GM12878 (cell line): Measurements from ENCODE around the gene BMP2. TPM values are rescaled to one million over a fixed set of nuclear protein-coding genes. Genes with fewer than 3 reads are reported as not detected.

Source experiments
- ATAC-seq: fragments of 200-7000 bp; cut with Tn5 transposase; 3 replicates; pipeline ENCODE4 v1.9.1; 2020; ENCODE audit warnings: mild to moderate bottlenecking, moderate library complexity
- BruUV-seq: library from RNA; stranded (reverse); fragments of 400-500 nt; replicated peaks from 2 replicates; lab custom pipeline; 2021; lab: Mats Ljungman, UMichigan
- CTCF ChIA-PET: fragments of 300-600 bp; sonication (Branson Sonifier 250); formaldehyde crosslinking; extraction: SDS; loops from one replicate; lab custom pipeline; 2021; ENCODE audit warnings: inconsistent platforms; lab: Yijun Ruan, JAX
- POLR2A ChIA-PET: fragments of 350-600 bp; formaldehyde crosslinking; extraction: SDS; loops from one replicate; lab custom pipeline; 2021; ENCODE audit warnings: inconsistent platforms; lab: Charles Lee
- RAD21 ChIA-PET: fragments of 300-600 bp; sonication (Branson Sonifier 250); formaldehyde crosslinking; loops from one replicate; lab custom pipeline; 2023; ENCODE audit warnings: antibody characterized with exemption; ENCODE audit not compliant: unreplicated experiment; lab: Charles Lee
- SMC1A ChIA-PET: fragments of 300-600 bp; sonication (Branson Sonifier 250); formaldehyde crosslinking; loops from one replicate; lab custom pipeline; 2023; ENCODE audit not compliant: unreplicated experiment, uncharacterized antibody; lab: Charles Lee
- DNase-seq: peaks from one replicate; pipeline ENCODE4 v3.0.0-alpha.2; 2011; ENCODE audit warnings: low read depth, low spot score
- FAIRE-seq: peaks from 3 replicates; lab custom pipeline; 2011; peaks lifted over from hg19 to GRCh38; lab: Jason Lieb, UNC
- H2AFZ ChIP-seq: 2 replicates; pipeline ENCODE4 v1.6.0; 2011; ENCODE audit warnings: low read depth, low read length, control low read depth; ENCODE audit not compliant: control insufficient read depth
- H3K27ac ChIP-seq: 2 replicates; pipeline ENCODE4 v1.5.1; 2011; ENCODE audit warnings: control low read depth; ENCODE audit not compliant: control insufficient read depth, insufficient read depth
- H3K27me3 ChIP-seq, 2 experiments: replicated peaks in 1 of 2; 2 replicates each; pipeline versions ENCODE4 v1.6.0 to v1.6.1; 2011; ENCODE audit warnings: low read length in 1 of 2; ENCODE audit not compliant: control insufficient read depth in 2 of 2, insufficient read depth in 2 of 2
- H3K36me3 ChIP-seq, 2 experiments: 2 replicates each; pipeline ENCODE4 v1.5.1; 2011; ENCODE audit warnings: low read length in 1 of 2; ENCODE audit not compliant: control insufficient read depth in 2 of 2, insufficient read depth in 2 of 2
- H3K4me1 ChIP-seq: 2 replicates; pipeline ENCODE4 v1.6.1; 2011; ENCODE audit warnings: mild to moderate bottlenecking, low read length, moderate library complexity, mixed read lengths; ENCODE audit not compliant: control insufficient read depth, insufficient read depth
- H3K4me2 ChIP-seq: 2 replicates; pipeline ENCODE4 v1.6.0; 2011; ENCODE audit warnings: control low read depth; ENCODE audit not compliant: control insufficient read depth, insufficient read depth
- H3K4me3 ChIP-seq: fragments of 200-600 bp; sonication (generic); 2 replicates; pipeline ENCODE4 v1.5.1; 2016
- H3K79me2 ChIP-seq: 2 replicates; pipeline ENCODE4 v1.6.0; 2011; ENCODE audit warnings: low read length; ENCODE audit not compliant: control insufficient read depth, insufficient read depth
- H3K9ac ChIP-seq: 2 replicates; pipeline ENCODE4 v1.8.0; 2011; ENCODE audit warnings: low read length, control low read depth, mixed read lengths; ENCODE audit not compliant: control insufficient read depth, insufficient read depth
- H3K9me3 ChIP-seq: replicated peaks from 3 replicates; pipeline ENCODE4 v1.5.1; 2011; ENCODE audit warnings: mild to moderate bottlenecking, low read length; ENCODE audit not compliant: control insufficient read depth, insufficient read depth
- H4K20me1 ChIP-seq: 2 replicates; pipeline ENCODE4 v1.6.0; 2011; ENCODE audit not compliant: control insufficient read depth, insufficient read depth
- CTCF ChIP-seq, 3 experiments: IDR thresholded peaks in 2 of 3; conservative IDR thresholded peaks in 1 of 3; 2 replicates each; pipeline ENCODE4 v1.5.1; 2011; ENCODE audit warnings: low read depth in 3 of 3, low read length in 3 of 3, mild to moderate bottlenecking in 3 of 3, control low read depth in 2 of 3, moderate library complexity in 2 of 3, inconsistent platforms in 1 of 3, mixed read lengths in 1 of 3; ENCODE audit not compliant: control insufficient read depth in 2 of 3, insufficient read depth in 1 of 3; ENCODE audit errors: extremely low read depth in 1 of 3
- HDGF ChIP-seq: fragments of 450-650 bp; IDR thresholded peaks from 2 replicates; pipeline ENCODE4 v1.6.1; 2016; ENCODE audit warnings: antibody characterized with exemption
- IKZF1 ChIP-seq: fragments of 450-650 bp; conservative IDR thresholded peaks from 2 replicates; pipeline ENCODE4 v1.6.1; 2017; ENCODE audit warnings: antibody characterized with exemption, mild to moderate bottlenecking
- SMARCA5 ChIP-seq: fragments of 450-650 bp; IDR thresholded peaks from 2 replicates; pipeline ENCODE4 v1.6.1; 2017; ENCODE audit warnings: mild to moderate bottlenecking
- ZNF687 ChIP-seq: fragments of 450-650 bp; IDR thresholded peaks from 2 replicates; pipeline ENCODE4 v1.6.1; 2017; ENCODE audit warnings: mild to moderate bottlenecking, moderate library complexity
- WGBS: methylation state at CpG from one replicate; pipeline ENCODE4 v1.1.6; 2016; ENCODE audit warnings: low lambda C conversion rate; ENCODE audit not compliant: insufficient replicate concordance, insufficient coverage; ENCODE audit errors: missing lambda C conversion rate; 5-methylcytosine and 5-hydroxymethylcytosine counted together
- in situ Hi-C: fragments of 300-500 bp; cut with MboI; formaldehyde crosslinking; loops from 9 replicates; pipeline ENCODE4 v1.14.3; 2018; ENCODE audit warnings: mixed read lengths
- intact Hi-C: fragments of 100-400 bp; cut with micrococcal nuclease; formaldehyde crosslinking; loops from one replicate; pipeline ENCODE4 v1.14.2; 2022; ENCODE audit not compliant: unreplicated experiment
- polyA plus RNA-seq, 11 experiments: library from polyadenylated mRNA; depleted of rRNA in 4 of 11; unstranded in 6 of 11; stranded (reverse) in 5 of 11; fragments of >200 nt; fragmentation: Nextera tagmentation in 4 of 11; fragmentation: Illumina TruSeq in 1 of 11; extraction: Ambion mirVana in 4 of 11; extraction: Trizol in 1 of 11; gene quantifications; 1 replicate in 1 of 11; 2 replicates in 10 of 11; pipeline versions ENCODE4 v1.2.1 to v1.2.3, GENCODE V29; 2011 to 2016; ENCODE audit warnings: inconsistent platforms in 2 of 11, missing spikeins in 2 of 11, low read depth in 1 of 11
- total RNA-seq, 4 experiments: library from RNA; depleted of rRNA in 3 of 4; stranded (reverse); fragments of >200 nt in 3 of 4; fragmentation: Illumina TruSeq in 1 of 4; extraction: Trizol in 1 of 4; gene quantifications; 2 replicates each; pipeline versions ENCODE4 v1.2.1 to v1.2.3, GENCODE V29; 2013 to 2021

The BMP2 gene
- total and polyA plus RNA-seq, 10 of the 15 experiments (the other 5 are each of a cell fraction or from before 2014, with no cell fraction given) = 0.35 to 3.2 (median 0.71) TPM

- BruUV-seq = no TSS peak
- Histone ChIP-seq H3K79me2 (no peaks in the 10 kb centered on the region), H3K4me2 (no peak overlapping the region), H3K4me3 (no peak overlapping the region), H3K4me1 (no peaks in the 10 kb centered on the region), H2AFZ (no peak overlapping the region), H3K27me3 (no peaks in the 10 kb centered on the region; a peak in 1 of 4 replicates), H3K27ac (no peak overlapping the region), H3K9ac (no peak overlapping the region), H4K20me1 (no peaks in the 10 kb centered on the region), H3K9me3 (no peaks in the 10 kb centered on the region), H3K36me3 (no peaks in the 10 kb centered on the region)
- POLR2A ChIA-PET = interaction anchor here (0.6 to 1.3 kb wide), 6 partner anchors 9 to 255 kb away, joined by 3 to 5 read pairs (median 3); no protein-coding TSS in a partner anchor
- FAIRE-seq = no peak
- no peak for DNase-seq
- 0% methylated on average over 1 of the region's 1 CpG for WGBS
- intact Hi-C loops (loop anchor here (1.0 to 5.0 kb wide), 7 partner anchors 62 to 1893 kb away; partner anchors contain the start of gene BMP2), in situ Hi-C loops (loop anchor here (10.0 kb wide), 1 partner anchor 1025 kb away; no protein-coding TSS in a partner anchor)
- ATAC-seq = peak; percentile 85
- SMC1A ChIA-PET = interaction anchor here (0.7 to 4.1 kb wide), 36 partner anchors 8 to 456 kb away, joined by 3 to 54 read pairs (median 4); no protein-coding TSS in a partner anchor
- RAD21 ChIA-PET = interaction anchor here (0.7 to 5.2 kb wide), 30 partner anchors 8 to 456 kb away, joined by 3 to 33 read pairs (median 4); partner anchors contain the start of gene BMP2
- TF ChIP-seq ZNF687 = peak; percentile 28; the same call in 1 of the 2 replicates
- 0 out of 6 replicates have a peak, but pooled peaks of 1 of the 3 experiments have one; percentile 4 for TF ChIP-seq CTCF (IDR thresholded peaks at IDR 0.05 in 2 of 3, conservative IDR thresholded peaks at IDR 0.05 in 1 of 3; ENCODE audit: control insufficient read depth in 2 of 3, extremely low read depth in 1 of 3, insufficient read depth in 1 of 3, low read depth in 3 of 3, low read length in 3 of 3)
- TF ChIP-seq HDGF = no peak
- TF ChIP-seq SMARCA5 = 0 out of 2 replicates have a peak, but pooled peaks have one; percentile 31
- 0 out of 2 replicates have a peak, but pooled peaks have one; percentile 31 for TF ChIP-seq IKZF1
- CTCF ChIA-PET = interaction anchor here (0.6 to 12.1 kb wide), 54 partner anchors 8 to 459 kb away, joined by 3 to 118 read pairs (median 4); no protein-coding TSS in a partner anchor
Measured at GRCh38 chr20:6829510-6830116, 62.1 kb downstream of the BMP2 start.
